Osteoblast (primary cell): ENCODE results near the gene EVA1B. TPM values are rescaled to one million over a fixed set of nuclear protein-coding genes. Genes with fewer than 3 reads are reported as not detected.

Source experiments
- DNase-seq: peaks from one replicate; pipeline ENCODE4 v3.0.0; 2011; ENCODE audit warnings: low spot score, mixed read lengths; ENCODE audit not compliant: insufficient read length; ENCODE audit errors: missing footprints
- H2AFZ ChIP-seq: 2 replicates; pipeline ENCODE4 v1.6.0; 2011; ENCODE audit warnings: mild to moderate bottlenecking, low read length
- H3K27ac ChIP-seq: 2 replicates; pipeline ENCODE4 v1.5.1; 2011; ENCODE audit warnings: mild to moderate bottlenecking, low read depth, low read length, moderate library complexity
- H3K27me3 ChIP-seq: 2 replicates; pipeline ENCODE4 v1.6.0; 2012; ENCODE audit warnings: mild to moderate bottlenecking, control low read depth, inconsistent platforms, low read length, moderate library complexity; ENCODE audit not compliant: insufficient read depth
- H3K36me3 ChIP-seq: 2 replicates; pipeline ENCODE4 v1.5.1; 2011; ENCODE audit warnings: mild to moderate bottlenecking, low read length, control low read depth, moderate library complexity; ENCODE audit not compliant: insufficient read depth
- H3K4me1 ChIP-seq: 2 replicates; pipeline ENCODE4 v1.5.1; 2011; ENCODE audit warnings: mild to moderate bottlenecking, low read length, control low read depth, moderate library complexity; ENCODE audit not compliant: insufficient read depth
- H3K4me2 ChIP-seq: 2 replicates; pipeline ENCODE4 v1.6.0; 2011; ENCODE audit warnings: mild to moderate bottlenecking, low read length; ENCODE audit not compliant: insufficient read depth
- H3K4me3 ChIP-seq: fragments of 200-600 bp; sonication (generic); 3 replicates; pipeline ENCODE4 v1.5.1; 2012; ENCODE audit warnings: mild to moderate bottlenecking, low read length, inconsistent platforms; ENCODE audit not compliant: insufficient read depth
- H3K79me2 ChIP-seq: 2 replicates; pipeline ENCODE4 v1.6.0; 2012; ENCODE audit warnings: mild to moderate bottlenecking, low read length, control low read depth, inconsistent platforms; ENCODE audit not compliant: insufficient read depth
- H3K9me3 ChIP-seq: 2 replicates; pipeline ENCODE4 v1.5.1; 2011; ENCODE audit warnings: low read depth, low read length, control low read depth
- H4K20me1 ChIP-seq: 2 replicates; pipeline ENCODE4 v1.6.0; 2012; ENCODE audit warnings: mild to moderate bottlenecking, low read length, control low read depth; ENCODE audit not compliant: insufficient read depth
- CTCF ChIP-seq: IDR thresholded peaks from 2 replicates; pipeline ENCODE4 v1.5.1; 2011; ENCODE audit warnings: mild to moderate bottlenecking, low read depth, low read length, moderate library complexity; ENCODE audit errors: extremely low read depth
- total RNA-seq: library from RNA; depleted of rRNA; stranded (reverse); fragments of >200 nt; gene quantifications from 2 replicates; pipeline ENCODE4 v1.2.3, GENCODE V29; 2012

The EVA1B gene
- total RNA-seq, 1 donor: 135 TPM

GRCh38 chr1:36341626-36342320 lies 18.3 kb upstream of the EVA1B start:
- Histone ChIP-seq H3K9me3 (no peaks in the 10 kb centered on the region), H3K4me1 (peaks cover 12% of the 10 kb centered on the region), H3K79me2 (no peaks in the 10 kb centered on the region), H3K36me3 (peaks cover 31% of the 10 kb centered on the region), H3K4me3 (no peak overlapping the region), H3K27me3 (no peaks in the 10 kb centered on the region), H2AFZ (no peak overlapping the region), H3K27ac (no peak overlapping the region), H4K20me1 (no peaks in the 10 kb centered on the region), H3K4me2 (no peak overlapping the region)
- no peak for TF ChIP-seq CTCF
- no peak for DNase-seq

DNA sequence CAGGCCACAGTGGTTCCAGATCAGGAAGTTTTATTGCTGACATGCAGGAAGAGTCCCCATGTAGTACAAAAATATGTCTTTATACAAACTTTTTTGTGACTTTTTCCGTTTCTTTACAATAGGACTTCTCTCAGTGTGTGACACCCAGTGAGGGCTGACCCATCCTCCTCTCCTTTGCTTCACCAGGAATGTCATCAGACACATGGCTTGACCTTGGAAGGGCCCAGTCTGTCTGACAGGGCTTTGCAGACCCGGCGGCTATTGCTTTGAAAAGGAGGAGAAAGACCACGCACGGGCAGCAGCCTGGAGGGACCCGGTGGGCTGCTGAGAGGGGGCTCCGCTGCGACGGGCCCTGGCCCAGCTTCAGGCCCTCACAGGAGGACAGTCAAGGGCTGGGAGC lies 16.2 kb upstream of the EVA1B start:
- Histone ChIP-seq H4K20me1 (peaks cover 2% of the 10 kb centered on the region), H3K27me3 (no peaks in the 10 kb centered on the region), H3K9me3 (no peaks in the 10 kb centered on the region), H3K4me3 (no peak overlapping the region), H3K4me1 (peaks cover 12% of the 10 kb centered on the region), H3K4me2 (no peak overlapping the region), H3K36me3 (peaks cover 24% of the 10 kb centered on the region), H3K27ac (no peak overlapping the region), H3K79me2 (no peaks in the 10 kb centered on the region), H2AFZ (no peak overlapping the region)
- TF ChIP-seq CTCF: no peak
- no peak for DNase-seq

GRCh38 chr1:36339215-36339614 lies 15.8 kb upstream of the EVA1B start:
- Histone ChIP-seq H3K27ac (no peak overlapping the region), H3K4me1 (peaks cover 12% of the 10 kb centered on the region), H2AFZ (no peak overlapping the region), H3K79me2 (no peaks in the 10 kb centered on the region), H3K4me2 (no peak overlapping the region), H3K9me3 (no peaks in the 10 kb centered on the region), H3K27me3 (no peaks in the 10 kb centered on the region), H4K20me1 (peaks cover 2% of the 10 kb centered on the region), H3K4me3 (no peak overlapping the region), H3K36me3 (peaks cover 24% of the 10 kb centered on the region)
- DNase-seq: no peak
- TF ChIP-seq CTCF: no peak

DNA sequence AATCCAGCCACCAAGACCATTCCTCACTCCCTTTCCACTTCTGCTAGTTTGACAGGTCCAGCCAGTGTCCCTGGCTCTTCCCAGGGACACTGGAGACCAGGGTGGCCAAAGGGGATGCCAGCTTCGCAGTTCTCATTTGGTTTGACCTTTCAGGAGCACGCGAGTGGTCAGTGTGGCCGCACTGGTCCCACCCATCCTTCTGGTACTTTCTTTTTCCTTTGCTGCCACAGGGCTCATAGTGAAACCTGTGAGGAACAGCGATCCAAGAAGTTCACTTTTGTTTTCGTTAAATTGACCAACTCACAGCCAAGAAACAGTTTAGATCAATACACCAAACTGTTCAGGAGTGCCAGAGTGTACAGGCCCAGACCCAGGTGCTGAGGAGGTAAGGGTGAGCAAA lies 14.4 kb upstream of the EVA1B start:
- no peaks in the 10 kb centered on the region for H3K27me3 ChIP-seq
- no peak overlapping the region for H2AFZ ChIP-seq
- no peak overlapping the region for H3K4me2 ChIP-seq
- no peak for TF ChIP-seq CTCF
- H3K27ac ChIP-seq: no peak overlapping the region
- no peaks in the 10 kb centered on the region for H3K79me2 ChIP-seq
- H3K36me3 ChIP-seq: peaks cover 24% of the 10 kb centered on the region
- no peak for DNase-seq
- H3K9me3 ChIP-seq: no peaks in the 10 kb centered on the region
- no peak overlapping the region for H3K4me3 ChIP-seq
- peaks cover 2% of the 10 kb centered on the region for H4K20me1 ChIP-seq
- H3K4me1 ChIP-seq: peaks cover under 1% of the 10 kb centered on the region
